Measurements from ENCODE around the gene BTC. TPM values are rescaled to one million over a fixed set of nuclear protein-coding genes. Genes with fewer than 3 reads are reported as not detected.

BTC gene
- total RNA-seq, 3 donors from 2014 or later (not counting 1 experiment from before 2014, with no cell fraction given), result not detected

DNA sequence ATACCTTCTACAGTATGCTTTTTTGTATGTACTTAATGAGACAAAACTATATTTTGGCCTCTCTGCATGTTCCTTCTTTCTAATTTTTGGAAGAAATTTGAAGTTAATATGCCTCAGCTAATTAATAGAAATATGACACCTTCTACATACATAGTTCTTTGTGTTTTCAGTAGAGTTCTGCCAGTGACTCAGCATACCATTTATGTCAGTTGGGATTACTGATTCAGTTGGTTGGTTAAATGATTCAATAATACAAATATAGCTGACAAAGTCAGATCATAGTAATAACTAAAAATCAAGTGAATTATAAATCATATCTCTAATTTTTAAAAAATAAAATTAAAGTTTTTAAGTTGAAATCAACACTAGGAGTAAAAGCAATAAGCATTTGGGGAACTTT is 16.8 kb downstream of the BTC start:
- peaks cover 2 to 8% of the 10 kb centered on the region in 2 donors for H3K9me3 Mint-ChIP-seq
- TF ChIP-seq, protein P1, sequence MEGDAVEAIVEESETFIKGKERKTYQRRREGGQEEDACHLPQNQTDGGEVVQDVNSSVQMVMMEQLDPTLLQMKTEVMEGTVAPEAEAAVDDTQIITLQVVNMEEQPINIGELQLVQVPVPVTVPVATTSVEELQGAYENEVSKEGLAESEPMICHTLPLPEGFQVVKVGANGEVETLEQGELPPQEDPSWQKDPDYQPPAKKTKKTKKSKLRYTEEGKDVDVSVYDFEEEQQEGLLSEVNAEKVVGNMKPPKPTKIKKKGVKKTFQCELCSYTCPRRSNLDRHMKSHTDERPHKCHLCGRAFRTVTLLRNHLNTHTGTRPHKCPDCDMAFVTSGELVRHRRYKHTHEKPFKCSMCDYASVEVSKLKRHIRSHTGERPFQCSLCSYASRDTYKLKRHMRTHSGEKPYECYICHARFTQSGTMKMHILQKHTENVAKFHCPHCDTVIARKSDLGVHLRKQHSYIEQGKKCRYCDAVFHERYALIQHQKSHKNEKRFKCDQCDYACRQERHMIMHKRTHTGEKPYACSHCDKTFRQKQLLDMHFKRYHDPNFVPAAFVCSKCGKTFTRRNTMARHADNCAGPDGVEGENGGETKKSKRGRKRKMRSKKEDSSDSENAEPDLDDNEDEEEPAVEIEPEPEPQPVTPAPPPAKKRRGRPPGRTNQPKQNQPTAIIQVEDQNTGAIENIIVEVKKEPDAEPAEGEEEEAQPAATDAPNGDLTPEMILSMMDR (IDR thresholded peaks at IDR 0.05), result no peak
- no peaks in the 10 kb centered on the region for H3K4me1 ChIP-seq (ENCODE audit: control insufficient read depth, insufficient read depth, low read length)
- H3K27ac Mint-ChIP-seq, result no peak overlapping the region
- no peaks in the 10 kb centered on the region for H3K4me1 Mint-ChIP-seq
- H3K27ac ChIP-seq (ENCODE audit: low read length), result no peak overlapping the region
- intact Hi-C loops (cut with micrococcal nuclease), result no loop called here
- H3K27me3 ChIP-seq (ENCODE audit: control insufficient read depth, insufficient read depth, low read length), result no peaks in the 10 kb centered on the region
- no peaks in the 10 kb centered on the region for H3K9me3 ChIP-seq (ENCODE audit: control insufficient read depth, insufficient read depth, low read length)
- H3K27me3 Mint-ChIP-seq (ENCODE audit: low read depth in 2 of 2), result no peaks in the 10 kb centered on the region
- DNase-seq (no peak), ATAC-seq (no peak)
- no peaks in the 10 kb centered on the region for H3K36me3 Mint-ChIP-seq
- no peaks in the 10 kb centered on the region for H3K36me3 ChIP-seq (ENCODE audit: control insufficient read depth, insufficient read depth, low read length)
- no peak overlapping the region for H3K4me3 ChIP-seq (ENCODE audit: low read length)
- no peak overlapping the region for H3K4me3 Mint-ChIP-seq

GRCh38 chr4:74772783-74773182 is 21.5 kb downstream of the BTC start:
- H3K4me1 Mint-ChIP-seq, result no peaks in the 10 kb centered on the region
- H3K27me3 ChIP-seq (ENCODE audit: control insufficient read depth, insufficient read depth, low read length), result no peaks in the 10 kb centered on the region
- H3K9me3 Mint-ChIP-seq, result peaks cover 3 to 6% of the 10 kb centered on the region in 2 donors
- TF ChIP-seq, protein P1 (IDR thresholded peaks at IDR 0.05), result no peak
- no peak overlapping the region for H3K27ac ChIP-seq (ENCODE audit: low read length)
- no peaks in the 10 kb centered on the region for H3K9me3 ChIP-seq (ENCODE audit: control insufficient read depth, insufficient read depth, low read length)
- 87% methylated on average over 3 of the region's 3 CpGs for WGBS (ENCODE audit: insufficient coverage)
- no peaks in the 10 kb centered on the region for H3K4me1 ChIP-seq (ENCODE audit: control insufficient read depth, insufficient read depth, low read length)
- no peak overlapping the region for H3K27ac Mint-ChIP-seq
- intact Hi-C loops (cut with micrococcal nuclease), result no loop called here
- H3K36me3 Mint-ChIP-seq, result no peaks in the 10 kb centered on the region
- H3K4me3 ChIP-seq (ENCODE audit: low read length), result no peak overlapping the region
- no peak overlapping the region for H3K4me3 Mint-ChIP-seq
- DNase-seq, result no peak
- no peak for ATAC-seq
- no peaks in the 10 kb centered on the region for H3K36me3 ChIP-seq (ENCODE audit: control insufficient read depth, insufficient read depth, low read length)
- no peaks in the 10 kb centered on the region for H3K27me3 Mint-ChIP-seq (ENCODE audit: low read depth in 2 of 2)

- Histone ChIP-seq H3K4me1 (ENCODE audit: control insufficient read depth, insufficient read depth, low read length) (no peaks in the 10 kb centered on the region), H3K4me3 (ENCODE audit: low read length) (no peak overlapping the region), H3K27ac (ENCODE audit: low read length) (no peak overlapping the region), H3K36me3 (ENCODE audit: control insufficient read depth, insufficient read depth, low read length) (no peaks in the 10 kb centered on the region), H3K27me3 (ENCODE audit: control insufficient read depth, insufficient read depth, low read length) (no peaks in the 10 kb centered on the region), H3K9me3 (ENCODE audit: control insufficient read depth, insufficient read depth, low read length) (no peaks in the 10 kb centered on the region)
- no peaks in the 10 kb centered on the region for H3K27me3 Mint-ChIP-seq (ENCODE audit: low read depth in 2 of 2)
- TF ChIP-seq, protein P1 (IDR thresholded peaks at IDR 0.05), result no peak
- 100% methylated on average over 1 of the region's 2 CpGs for WGBS (ENCODE audit: insufficient coverage)
- H3K4me1 Mint-ChIP-seq, result no peaks in the 10 kb centered on the region
- H3K27ac Mint-ChIP-seq, result no peak overlapping the region
- no peaks in the 10 kb centered on the region for H3K36me3 Mint-ChIP-seq
- intact Hi-C loops (cut with micrococcal nuclease), result no loop called here
- ATAC-seq (no peak), DNase-seq (no peak)
- H3K9me3 Mint-ChIP-seq, result peaks cover 3 to 6% of the 10 kb centered on the region in 2 donors
- no peak overlapping the region for H3K4me3 Mint-ChIP-seq
These were observed 22.2 kb downstream of the BTC start for GRCh38 chr4:74772106-74772505.

- H3K4me3 Mint-ChIP-seq, result no peak overlapping the region
- H3K9me3 Mint-ChIP-seq, result peaks cover 3 to 6% of the 10 kb centered on the region in 2 donors
- TF ChIP-seq, protein P1 (IDR thresholded peaks at IDR 0.05), result no peak
- no peak for DNase-seq
- no peaks in the 10 kb centered on the region for H3K36me3 Mint-ChIP-seq
- Histone ChIP-seq H3K36me3 (ENCODE audit: control insufficient read depth, insufficient read depth, low read length) (no peaks in the 10 kb centered on the region), H3K4me3 (ENCODE audit: low read length) (no peak overlapping the region), H3K27ac (ENCODE audit: low read length) (no peak overlapping the region), H3K4me1 (ENCODE audit: control insufficient read depth, insufficient read depth, low read length) (no peaks in the 10 kb centered on the region), H3K9me3 (ENCODE audit: control insufficient read depth, insufficient read depth, low read length) (no peaks in the 10 kb centered on the region), H3K27me3 (ENCODE audit: control insufficient read depth, insufficient read depth, low read length) (no peaks in the 10 kb centered on the region)
- H3K27ac Mint-ChIP-seq, result no peak overlapping the region
- no peaks in the 10 kb centered on the region for H3K4me1 Mint-ChIP-seq
- WGBS (ENCODE audit: insufficient coverage), result 81% methylated on average over 4 of the region's 4 CpGs
- no peaks in the 10 kb centered on the region for H3K27me3 Mint-ChIP-seq (ENCODE audit: low read depth in 2 of 2)
- intact Hi-C loops (cut with micrococcal nuclease), result no loop called here
- no peak for ATAC-seq
These were observed 24.0 kb downstream of the BTC start for GRCh38 chr4:74770226-74770910.
